SH-SY5Y (cell line): ENCODE measurements around the gene MVK.

Experiments
- GATA2 ChIP-seq: IDR thresholded peaks from 2 replicates; pipeline ENCODE4 v1.6.1; 2011; ENCODE audit warnings: mild to moderate bottlenecking, low read depth, low read length
- GATA3 ChIP-seq: IDR thresholded peaks from 2 replicates; pipeline ENCODE4 v1.6.1; 2011; ENCODE audit warnings: low read depth, mild to moderate bottlenecking, low read length, moderate library complexity

GRCh38 chr12:109539508-109539907, 34.1 kb upstream of the MVK start:
- TF ChIP-seq GATA3 (no peak), GATA2 (no peak)
